H1 (cell line): Measurements from ENCODE around the gene PIGK. TPM values are rescaled to one million over a fixed set of nuclear protein-coding genes. Genes with fewer than 3 reads are reported as not detected.

Experiments
- CTCF ChIA-PET: fragments of 300-600 bp; sonication (Branson Sonifier 250); formaldehyde crosslinking; loops from one replicate; lab custom pipeline; 2021; ENCODE audit not compliant: partially characterized antibody; lab: Charles Lee
- POLR2A ChIA-PET: fragments of 300-600 bp; sonication (Branson Sonifier 250); formaldehyde crosslinking; loops from one replicate; lab custom pipeline; 2021; ENCODE audit warnings: inconsistent platforms; ENCODE audit not compliant: partially characterized antibody; lab: Charles Lee
- DNase-seq, 2 experiments: peaks; one replicate each; pipeline versions ENCODE4 v3.0.0 to v3.0.0-alpha.2; 2010 to 2022; ENCODE audit warnings: low spot score in 2 of 2, low read depth in 1 of 2, mixed read lengths in 1 of 2
- FAIRE-seq: peaks from 2 replicates; lab custom pipeline; 2011; peaks lifted over from hg19 to GRCh38; lab: Jason Lieb, UNC
- H2AFZ ChIP-seq: 2 replicates; pipeline ENCODE4 v1.8.1; 2012; ENCODE audit warnings: low read length, inconsistent platforms
- H2AK5ac ChIP-seq: 2 replicates; pipeline ENCODE4 v1.6.1; 2013; ENCODE audit warnings: low read depth, low read length
- H2BK120ac ChIP-seq: replicated peaks from 2 replicates; pipeline ENCODE3; 2013; ENCODE audit warnings: low read depth, low read length, inconsistent platforms
- H2BK12ac ChIP-seq: 2 replicates; pipeline ENCODE4 v1.6.1; 2013; ENCODE audit warnings: low read depth, low read length
- H2BK15ac ChIP-seq: 2 replicates; pipeline ENCODE4 v1.6.1; 2013; ENCODE audit warnings: low read length
- H2BK20ac ChIP-seq: 2 replicates; pipeline ENCODE4 v1.6.1; 2013; ENCODE audit warnings: low read length
- H2BK5ac ChIP-seq: 2 replicates; pipeline ENCODE4 v1.6.1; 2013; ENCODE audit warnings: low read depth, low read length
- H3K14ac ChIP-seq: 2 replicates; pipeline ENCODE4 v1.6.1; 2013; ENCODE audit warnings: inconsistent platforms; ENCODE audit not compliant: insufficient read length
- H3K18ac ChIP-seq: 2 replicates; pipeline ENCODE4 v1.6.1; 2013; ENCODE audit warnings: low read length; ENCODE audit errors: extremely low read depth
- H3K23ac ChIP-seq: 2 replicates; pipeline ENCODE4 v1.6.1; 2013; ENCODE audit warnings: inconsistent platforms; ENCODE audit not compliant: insufficient read length
- H3K23me2 ChIP-seq: 2 replicates; pipeline ENCODE4 v1.6.1; 2013; ENCODE audit warnings: low read depth, low read length
- H3K27ac ChIP-seq: 2 replicates; pipeline ENCODE4 v1.6.1; 2011; ENCODE audit warnings: low read depth, low read length, inconsistent platforms
- H3K27me3 ChIP-seq, 4 experiments: replicated peaks in 1 of 4; 1 replicate in 1 of 4; 2 replicates in 3 of 4; pipeline versions ENCODE4 v1.6.1 to v1.8.1; 2011 to 2013; ENCODE audit warnings: low read length in 3 of 4, mild to moderate bottlenecking in 3 of 4, inconsistent platforms in 2 of 4, mixed read lengths in 2 of 4, moderate library complexity in 1 of 4; ENCODE audit not compliant: control insufficient read depth in 3 of 4, insufficient read depth in 3 of 4; ENCODE audit errors: extremely low read depth in 1 of 4
- H3K36me3 ChIP-seq, 4 experiments: 2 replicates each; pipeline versions ENCODE4 v1.6.1 to v1.8.1; 2011 to 2013; ENCODE audit warnings: mild to moderate bottlenecking in 4 of 4, low read length in 3 of 4, moderate library complexity in 2 of 4, control low read depth in 1 of 4, inconsistent platforms in 1 of 4; ENCODE audit not compliant: insufficient read depth in 4 of 4, control insufficient read depth in 2 of 4
- H3K4ac ChIP-seq: replicated peaks from 2 replicates; pipeline ENCODE3; 2013; ENCODE audit warnings: low read length, low read depth, mixed read lengths, inconsistent platforms; ENCODE audit not compliant: insufficient read length
- H3K4me1 ChIP-seq, 4 experiments: replicated peaks in 1 of 4; 1 replicate in 1 of 4; 2 replicates in 3 of 4; pipeline versions ENCODE4 v1.6.1 to v1.8.1; 2011 to 2013; ENCODE audit warnings: low read length in 3 of 4, inconsistent platforms in 2 of 4, mixed read lengths in 1 of 4; ENCODE audit not compliant: insufficient read depth in 4 of 4, control insufficient read depth in 3 of 4
- H3K4me2 ChIP-seq, 2 experiments: 2 replicates each; pipeline versions ENCODE4 v1.6.1 to v1.8.1; 2011 to 2013; ENCODE audit warnings: low read depth in 2 of 2, low read length in 2 of 2, control low read depth in 1 of 2, inconsistent platforms in 1 of 2, mild to moderate bottlenecking in 1 of 2; ENCODE audit not compliant: insufficient read depth in 1 of 2
- H3K4me3 ChIP-seq, 4 experiments: fragments of 200-600, 300-600 bp in 1 of 4; sonication (generic), shearing (Covaris generic), sonication (Bioruptor Twin) in 1 of 4; 2 replicates each; pipeline versions ENCODE4 v1.5.1 to v1.8.1; 2011 to 2016; ENCODE audit warnings: low read length in 4 of 4, low read depth in 3 of 4, control low read depth in 2 of 4, inconsistent platforms in 2 of 4, mild to moderate bottlenecking in 2 of 4, mixed read lengths in 1 of 4, moderate library complexity in 1 of 4; ENCODE audit not compliant: insufficient read depth in 2 of 4; ENCODE audit errors: extremely low read depth in 1 of 4
- H3K56ac ChIP-seq: replicated peaks from 2 replicates; pipeline ENCODE3; 2013; ENCODE audit warnings: low read depth, mild to moderate bottlenecking, mixed read lengths, low read length, inconsistent platforms; ENCODE audit not compliant: insufficient read length
- H3K79me1 ChIP-seq: 2 replicates; pipeline ENCODE4 v1.6.1; 2013; ENCODE audit warnings: low read depth, low read length, control low read depth
- H3K79me2 ChIP-seq, 2 experiments: 2 replicates each; pipeline versions ENCODE4 v1.6.1 to v1.8.1; 2012 to 2013; ENCODE audit warnings: low read length in 2 of 2, mild to moderate bottlenecking in 2 of 2, inconsistent platforms in 1 of 2; ENCODE audit not compliant: insufficient read depth in 2 of 2, control insufficient read depth in 1 of 2
- H3K9ac ChIP-seq, 4 experiments: replicated peaks in 1 of 4; 1 replicate in 1 of 4; 2 replicates in 3 of 4; pipeline versions ENCODE4 v1.6.1 to v1.8.1; 2011 to 2013; ENCODE audit warnings: low read depth in 3 of 4, low read length in 3 of 4, control low read depth in 2 of 4, mild to moderate bottlenecking in 2 of 4, moderate library complexity in 2 of 4, inconsistent platforms in 1 of 4; ENCODE audit errors: extremely low read depth in 1 of 4
- H3K9me3 ChIP-seq, 2 experiments: 2 replicates each; pipeline versions ENCODE4 v1.6.1 to v1.8.1; 2012 to 2013; ENCODE audit warnings: mild to moderate bottlenecking in 2 of 2, moderate library complexity in 2 of 2, control low read depth in 1 of 2, inconsistent platforms in 1 of 2, low read depth in 1 of 2, low read length in 1 of 2, mixed read lengths in 1 of 2; ENCODE audit not compliant: insufficient read depth in 2 of 2
- H4K20me1 ChIP-seq, 2 experiments: replicated peaks in 1 of 2; 2 replicates each; pipeline versions ENCODE3 to v1.8.1; 2011 to 2013; ENCODE audit warnings: inconsistent platforms in 2 of 2, low read length in 2 of 2, mild to moderate bottlenecking in 1 of 2; ENCODE audit not compliant: insufficient read depth in 2 of 2, control insufficient read depth in 1 of 2
- H4K5ac ChIP-seq: 2 replicates; pipeline ENCODE4 v1.6.1; 2013; ENCODE audit warnings: low read length, low read depth, mixed read lengths, inconsistent platforms; ENCODE audit not compliant: insufficient read length
- H4K8ac ChIP-seq: 2 replicates; pipeline ENCODE4 v1.8.0; 2013; ENCODE audit warnings: mild to moderate bottlenecking, moderate library complexity, low read length, inconsistent platforms; ENCODE audit not compliant: insufficient read depth; ENCODE audit errors: extremely low read depth
- H4K91ac ChIP-seq: replicated peaks from 2 replicates; pipeline ENCODE3; 2013; ENCODE audit warnings: low read length, mixed read lengths, inconsistent platforms; ENCODE audit not compliant: insufficient read length
- CHD1 ChIP-seq: IDR thresholded peaks from 2 replicates; pipeline ENCODE4 v1.6.1; 2012; ENCODE audit warnings: low read depth, low read length, improper control_type of control experiment
- EP300 ChIP-seq, 2 experiments: IDR thresholded peaks; 1 replicate in 1 of 2; 2 replicates in 1 of 2; pipeline ENCODE4 v1.6.1; 2011 to 2012; ENCODE audit warnings: low read depth in 2 of 2, low read length in 2 of 2, mild to moderate bottlenecking in 2 of 2, borderline replicate concordance in 1 of 2, inconsistent platforms in 1 of 2, moderate library complexity in 1 of 2
- HDAC2 ChIP-seq, 2 experiments: fragments of 300-600 bp in 1 of 2; sonication (generic) in 1 of 2; IDR thresholded peaks; 2 replicates each; pipeline ENCODE4 v1.6.1; 2011 to 2012; ENCODE audit warnings: low read depth in 2 of 2, low read length in 2 of 2, mild to moderate bottlenecking in 2 of 2, moderate library complexity in 2 of 2, borderline replicate concordance in 1 of 2, inconsistent platforms in 1 of 2
- HDAC6 ChIP-seq: IDR thresholded peaks from one replicate; pipeline ENCODE4 v1.7.1; 2012; ENCODE audit warnings: low read depth, mild to moderate bottlenecking, inconsistent platforms, low read length, moderate library complexity
- SIRT6 ChIP-seq: IDR thresholded peaks from one replicate; pipeline ENCODE4 v1.7.1; 2012; ENCODE audit warnings: low read length, inconsistent platforms
- SUZ12 ChIP-seq: fragments of 200-600 bp; sonication (generic); IDR thresholded peaks from 2 replicates; pipeline ENCODE4 v1.6.1; 2012; ENCODE audit warnings: mild to moderate bottlenecking, inconsistent platforms, low read length, moderate library complexity, mixed read lengths
- TAF1 ChIP-seq: IDR thresholded peaks from 2 replicates; pipeline ENCODE4 v1.6.1; 2011; ENCODE audit warnings: mild to moderate bottlenecking, low read depth, low read length
- TEAD4 ChIP-seq: IDR thresholded peaks from 2 replicates; pipeline ENCODE4 v1.6.1; 2012; ENCODE audit warnings: low read depth, low read length, inconsistent platforms, mixed read lengths
- WGBS, 2 experiments: shearing (Covaris generic) in 1 of 2; methylation state at CpG; one replicate each; pipeline versions ENCODE4 v1.1.6 to v1.1.7; 2013 to 2015; ENCODE audit warnings: low lambda C conversion rate in 2 of 2, mixed read lengths in 2 of 2, inconsistent platforms in 1 of 2, low coverage in 1 of 2, missing lambda C conversion rate in 1 of 2; ENCODE audit not compliant: insufficient replicate concordance in 2 of 2, insufficient coverage in 1 of 2, insufficient read length in 1 of 2; ENCODE audit errors: extremely low coverage in 1 of 2, missing lambda C conversion rate in 1 of 2; 5-methylcytosine and 5-hydroxymethylcytosine counted together
- polyA plus RNA-seq, 7 experiments: library from polyadenylated mRNA; depleted of rRNA in 3 of 7; stranded (reverse) in 5 of 7; unstranded in 2 of 7; fragments of >200 nt in 5 of 7; fragments of 200-250 nt in 2 of 7; gene quantifications; 1 replicate in 5 of 7; 2 replicates in 1 of 7; 4 replicates in 1 of 7; pipeline versions ENCODE4 v1.2.1 to v1.2.3, GENCODE V29; 2011 to 2013; ENCODE audit warnings: missing spikeins in 2 of 7, mixed read lengths in 2 of 7
- total RNA-seq: library from RNA; stranded (reverse); fragmentation: NEBNext Ultra II Directional; extraction: Animal tissue kit (Norgen Biotek cat#: 25700); gene quantifications from 2 replicates; pipeline ENCODE4 v1.2.1, GENCODE V29; 2021

PIGK gene
- total and polyA plus RNA-seq, 2 of the 8 experiments (the other 6 are each of a cell fraction or from before 2014, with no cell fraction given): 5.6 to 23.2 TPM

GRCh38 chr1:77265180-77265579, 46.0 kb upstream of the PIGK start:
- no peak overlapping the region for H3K56ac ChIP-seq
- H2BK120ac ChIP-seq: no peak overlapping the region
- ChIA-PET CTCF (interaction anchor here (1.4 kb wide), 1 partner anchor 37 kb away, joined by 3 read pairs; no protein-coding TSS in a partner anchor), POLR2A (interaction anchor here (0.7 to 1.0 kb wide), 2 partner anchors 16 to 17 kb away, joined by 3 to 4 read pairs; partner anchors contain the start of gene AK5)
- peaks cover 0 to 3% (median 0%) of the 10 kb centered on the region in 4 experiments; a peak in 2 of 7 replicates for H3K4me1 ChIP-seq
- no peaks in the 10 kb centered on the region for H3K9me3 ChIP-seq
- no peak overlapping the region for H2AK5ac ChIP-seq
- H3K36me3 ChIP-seq: no peaks in the 10 kb centered on the region
- H4K8ac ChIP-seq: no peak overlapping the region
- peaks cover 3% of the 10 kb centered on the region; the same call in 1 of the 2 replicates for H3K23me2 ChIP-seq
- no peak overlapping the region for H3K14ac ChIP-seq
- H2AFZ ChIP-seq: no peak overlapping the region
- no peak overlapping the region for H3K27ac ChIP-seq
- H2BK15ac ChIP-seq: no peak overlapping the region
- H3K9ac ChIP-seq: no peak overlapping the region
- H2BK5ac ChIP-seq: no peak overlapping the region
- no peaks in the 10 kb centered on the region for H4K20me1 ChIP-seq
- H3K18ac ChIP-seq: no peak overlapping the region
- H3K79me1 ChIP-seq: no peaks in the 10 kb centered on the region
- peaks cover 6 to 10% (median 8%) of the 10 kb centered on the region in 4 experiments; a peak in 5 of 7 replicates for H3K27me3 ChIP-seq
- H3K4me3 ChIP-seq: no peak overlapping the region
- DNase-seq: no peak
- TF ChIP-seq EP300 (IDR thresholded peaks at IDR 0.05; ENCODE audit: borderline replicate concordance in 1 of 2, low read depth in 2 of 2, low read length in 2 of 2) (no peak), HDAC2 (IDR thresholded peaks at IDR 0.05; ENCODE audit: borderline replicate concordance in 1 of 2, low read depth in 2 of 2, low read length in 2 of 2) (no peak), SIRT6 (no peak), TEAD4 (0 out of 2 replicates have a peak, but pooled peaks have one; percentile 39), HDAC6 (no peak), TAF1 (no peak), SUZ12 (no peak), CHD1 (no peak)
- peak; percentile 75 for FAIRE-seq
- no peak overlapping the region for H4K91ac ChIP-seq
- 30% methylated on average over 1 of the region's 1 CpG; no CpG with 5 or more reads in 1 of the 2 experiments for WGBS, 2 experiments
- H3K23ac ChIP-seq: no peak overlapping the region
- H4K5ac ChIP-seq: no peak overlapping the region
- H2BK12ac ChIP-seq: no peak overlapping the region
- no peaks in the 10 kb centered on the region for H3K79me2 ChIP-seq
- H2BK20ac ChIP-seq: no peak overlapping the region
- H3K4me2 ChIP-seq: no peak overlapping the region
- no peak overlapping the region for H3K4ac ChIP-seq
